Spinal cord (tissue), 10 donors: Measurements from ENCODE around the gene CNR1. TPM values are rescaled to one million over a fixed set of nuclear protein-coding genes. Genes with fewer than 3 reads are reported as not detected.

ENCODE experiments used
- DNase-seq, 6 donors: peaks; one replicate each; pipeline versions ENCODE4 v3.0.0 to v3.0.0-alpha.2; 2013 to 2015; ENCODE audit warnings: low spot score in 6 of 6, low read depth in 4 of 6
- H3K27ac ChIP-seq: one replicate; pipeline ENCODE4 v1.5.1; 2013; ENCODE audit warnings: low read depth, low read length, control low read depth
- H3K27me3 ChIP-seq: one replicate; pipeline ENCODE4 v1.6.1; 2013; ENCODE audit warnings: low read length; ENCODE audit not compliant: control insufficient read depth, insufficient read depth
- H3K36me3 ChIP-seq: one replicate; pipeline ENCODE4 v1.6.1; 2013; ENCODE audit warnings: low read length; ENCODE audit not compliant: control insufficient read depth, insufficient read depth
- H3K4me1 ChIP-seq: one replicate; pipeline ENCODE4 v1.6.1; 2013; ENCODE audit warnings: low read length; ENCODE audit not compliant: control insufficient read depth, insufficient read depth
- H3K4me3 ChIP-seq: one replicate; pipeline ENCODE4 v1.5.1; 2013; ENCODE audit warnings: low read depth, low read length, control low read depth
- H3K9me3 ChIP-seq: one replicate; pipeline ENCODE4 v1.6.1; 2013; ENCODE audit warnings: low read length; ENCODE audit not compliant: control insufficient read depth, insufficient read depth
- WGBS: methylation state at CpG from one replicate; pipeline ENCODE4 v1.1.5; 2013; ENCODE audit warnings: missing lambda C conversion rate; ENCODE audit not compliant: insufficient coverage; 5-methylcytosine and 5-hydroxymethylcytosine counted together
- polyA plus RNA-seq, 2 donors: library from polyadenylated mRNA; unstranded; fragments of 120-200 nt; gene quantifications; one replicate each; pipeline ENCODE4 v1.2.1, GENCODE V29; 2013; ENCODE audit not compliant: insufficient read length in 2 of 2
- total RNA-seq, 2 donors: library from RNA; depleted of rRNA in 1 of 2; stranded (reverse); fragments of 120-200 nt in 1 of 2; fragments of >200 nt in 1 of 2; gene quantifications; one replicate each; pipeline versions ENCODE4 v1.2.3 to v1.2.4, GENCODE V29; 2013 to 2014
- donor health status: healthy.

CNR1 gene
- total and polyA plus RNA-seq, 4 donors, result 25.6 to 78.6 (median 61.7) TPM

DNA sequence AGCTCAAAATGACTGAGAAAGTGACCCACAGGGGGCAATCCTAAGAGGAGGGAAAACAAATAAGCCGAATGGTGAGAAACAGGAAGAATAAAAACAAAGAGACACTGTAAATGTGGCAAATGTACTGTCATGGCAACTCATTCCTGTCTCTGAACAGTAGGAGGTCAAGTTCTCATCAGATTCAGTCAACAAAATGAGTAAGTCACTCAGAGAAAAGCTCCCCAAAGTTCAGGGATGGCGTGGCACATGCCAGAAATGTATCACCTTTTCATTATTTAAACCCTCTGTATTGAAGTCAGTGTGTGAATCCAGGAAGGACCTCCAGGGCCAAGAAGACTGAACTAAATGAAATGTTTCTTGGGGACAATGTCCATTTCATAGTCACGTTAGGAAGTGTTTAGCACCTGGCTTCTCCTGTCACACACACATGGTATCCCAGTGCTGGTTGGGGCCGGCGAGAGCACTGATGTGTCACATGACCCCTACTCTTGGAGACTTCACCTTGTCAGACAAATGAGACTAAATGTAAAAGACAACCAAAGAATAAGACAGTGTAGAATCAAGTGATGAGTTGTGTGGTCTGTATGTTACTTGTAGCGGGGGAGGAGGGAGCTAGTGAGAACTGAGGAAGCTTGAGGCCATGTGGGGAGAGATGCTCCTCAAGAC, 20.7 kb downstream of the CNR1 start:
- Histone ChIP-seq H3K36me3 (peaks cover 12% of the 10 kb centered on the region), H3K27me3 (no peaks in the 10 kb centered on the region), H3K9me3 (peaks cover 3% of the 10 kb centered on the region), H3K4me1 (peaks cover 10% of the 10 kb centered on the region), H3K4me3 (no peak overlapping the region), H3K27ac (no peak overlapping the region)
- WGBS, result 100% methylated on average over 4 of the region's 6 CpGs
- no peak for DNase-seq

DNA sequence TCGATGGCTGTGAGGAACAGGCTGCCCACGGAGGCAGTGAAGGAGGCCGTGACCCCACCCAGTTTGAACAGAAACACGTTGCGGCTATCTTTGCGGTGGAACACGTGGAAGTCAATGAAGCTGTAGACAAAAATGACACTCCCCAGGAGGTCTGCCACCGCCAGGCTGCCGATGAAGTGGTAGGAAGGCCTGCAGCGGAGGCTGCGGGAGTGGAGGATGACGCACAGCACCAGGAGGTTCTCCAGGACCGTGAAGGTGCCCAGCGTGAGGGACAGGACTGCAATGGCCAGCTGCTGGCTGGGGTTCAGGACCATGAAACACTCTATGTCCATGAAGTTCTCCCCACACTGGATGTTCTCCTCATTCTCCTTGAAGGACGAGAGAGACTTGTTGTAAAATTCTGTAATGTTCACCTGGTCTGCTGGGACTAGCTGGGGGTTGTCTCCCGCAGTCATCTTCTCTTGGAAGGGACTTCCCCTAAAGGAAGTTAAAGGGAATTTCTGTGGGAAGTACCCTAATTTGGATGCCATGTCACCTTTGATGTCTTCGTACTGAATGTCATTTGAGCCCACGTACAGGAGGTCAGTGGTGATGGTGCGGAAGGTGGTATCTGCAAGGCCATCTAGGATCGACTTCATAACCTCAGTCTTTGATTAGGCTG, 21.4 kb downstream of the CNR1 start:
- H3K4me3 ChIP-seq, result no peak overlapping the region
- H3K27ac ChIP-seq, result no peak overlapping the region
- H3K36me3 ChIP-seq, result peaks cover 12% of the 10 kb centered on the region
- no peak for DNase-seq
- peaks cover 3% of the 10 kb centered on the region for H3K9me3 ChIP-seq
- WGBS, result 98% methylated on average over 18 of the region's 20 CpGs
- H3K4me1 ChIP-seq, result peaks cover 10% of the 10 kb centered on the region
- H3K27me3 ChIP-seq, result no peaks in the 10 kb centered on the region

DNA sequence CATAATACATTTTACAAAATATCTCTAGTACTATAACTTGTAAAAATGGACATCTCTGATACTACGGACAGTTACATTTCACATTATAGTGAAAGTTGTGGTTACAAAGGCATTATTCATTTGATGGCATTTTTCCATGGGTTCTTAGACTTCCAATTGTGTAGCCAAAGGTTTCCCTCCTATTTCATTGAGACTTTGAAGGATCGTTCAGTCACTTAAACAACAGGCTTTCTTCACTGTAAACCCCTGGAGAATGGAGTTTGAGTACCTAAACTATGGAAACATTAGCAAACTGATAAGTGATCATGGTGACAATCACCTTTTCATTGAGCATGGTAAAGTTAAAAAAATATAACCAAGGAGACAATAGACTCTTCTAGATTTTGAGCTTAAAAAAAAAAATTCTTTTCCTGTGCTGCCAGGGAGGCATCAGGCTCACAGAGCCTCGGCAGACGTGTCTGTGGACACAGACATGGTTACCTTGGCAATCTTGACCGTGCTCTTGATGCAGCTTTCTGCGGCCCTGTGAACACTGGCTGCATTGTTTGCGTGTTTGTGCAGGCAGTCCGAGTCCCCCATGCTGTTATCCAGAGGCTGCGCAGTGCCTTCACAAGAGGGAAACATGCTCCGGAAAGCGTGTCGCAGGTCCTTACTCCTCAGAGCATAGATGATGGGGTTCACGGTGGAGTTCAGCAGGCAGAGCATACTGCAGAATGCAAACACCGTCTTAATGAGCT, 22.6 kb downstream of the CNR1 start:
- 24% methylated on average over 12 of the region's 14 CpGs for WGBS
- peaks cover 3% of the 10 kb centered on the region for H3K9me3 ChIP-seq
- H3K27me3 ChIP-seq, result no peaks in the 10 kb centered on the region
- H3K27ac ChIP-seq, result no peak overlapping the region
- H3K4me1 ChIP-seq, result peaks cover 10% of the 10 kb centered on the region
- DNase-seq, result peak in 2 of 6 donors; percentile 78 to 86
- H3K36me3 ChIP-seq, result peaks cover 12% of the 10 kb centered on the region
- H3K4me3 ChIP-seq, result no peak overlapping the region

DNA sequence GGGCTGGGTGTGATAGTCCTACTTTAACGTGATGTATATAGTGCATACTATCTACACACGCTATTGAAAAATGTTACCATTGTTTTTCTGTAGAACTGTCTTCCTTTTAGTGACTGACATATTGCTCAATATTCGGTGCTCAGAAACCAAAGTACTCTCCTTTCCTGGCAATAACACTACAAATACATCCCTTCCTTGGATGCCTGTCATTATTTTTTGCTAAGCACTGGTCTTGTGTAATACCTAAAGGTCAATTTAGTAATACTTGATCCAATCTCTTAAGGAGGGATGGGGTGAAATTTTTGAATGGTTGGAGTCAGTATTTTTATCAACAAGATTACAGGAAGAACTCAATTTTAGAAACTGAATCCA, 23.9 kb downstream of the CNR1 start:
- Histone ChIP-seq H3K27me3 (no peaks in the 10 kb centered on the region), H3K4me3 (no peak overlapping the region), H3K36me3 (peaks cover 12% of the 10 kb centered on the region), H3K9me3 (peaks cover 3% of the 10 kb centered on the region), H3K4me1 (peaks cover 10% of the 10 kb centered on the region), H3K27ac (no peak overlapping the region)
- 100% methylated on average over 1 of the region's 3 CpGs for WGBS
- no peak for DNase-seq

DNA sequence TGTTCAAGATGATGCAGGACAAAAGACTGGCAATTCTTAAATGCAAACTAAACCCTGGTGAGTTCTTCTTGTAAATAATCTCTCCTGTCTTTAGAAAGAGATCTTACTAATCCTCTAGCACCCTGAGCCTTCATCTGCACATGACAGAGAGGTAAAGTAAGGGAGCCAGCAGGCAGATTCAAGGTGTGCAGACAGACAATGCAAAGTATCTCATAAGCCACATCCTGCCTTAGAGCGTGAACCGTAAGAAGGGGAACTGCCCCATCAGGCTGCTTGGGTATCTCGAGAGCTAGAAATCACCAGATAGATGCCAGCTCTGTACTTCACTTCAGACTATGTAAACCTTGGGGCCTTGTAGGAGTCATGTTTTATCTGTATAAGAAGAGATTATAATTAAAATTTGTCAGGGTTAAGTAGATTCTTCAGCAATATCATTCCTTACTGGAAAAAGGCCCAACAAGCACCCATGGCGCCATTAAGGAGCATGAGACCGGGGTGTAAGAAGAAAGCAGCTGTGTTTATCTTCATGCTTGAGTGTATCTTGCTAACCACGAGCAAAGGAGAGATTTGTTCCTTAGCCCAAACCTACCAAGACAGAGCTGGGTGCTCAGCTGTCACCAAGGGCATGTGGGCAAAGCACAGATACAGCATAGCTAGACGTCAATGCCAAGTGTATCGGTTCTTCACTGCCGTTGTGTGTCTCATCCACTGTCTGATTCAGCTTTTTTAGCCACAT, 24.4 kb downstream of the CNR1 start:
- H3K27me3 ChIP-seq, result no peaks in the 10 kb centered on the region
- WGBS, result 90% methylated on average over 4 of the region's 9 CpGs
- no peak overlapping the region for H3K27ac ChIP-seq
- H3K9me3 ChIP-seq, result peaks cover 3% of the 10 kb centered on the region
- peaks cover 12% of the 10 kb centered on the region for H3K36me3 ChIP-seq
- peaks cover 10% of the 10 kb centered on the region for H3K4me1 ChIP-seq
- DNase-seq, result no peak
- no peak overlapping the region for H3K4me3 ChIP-seq

DNA sequence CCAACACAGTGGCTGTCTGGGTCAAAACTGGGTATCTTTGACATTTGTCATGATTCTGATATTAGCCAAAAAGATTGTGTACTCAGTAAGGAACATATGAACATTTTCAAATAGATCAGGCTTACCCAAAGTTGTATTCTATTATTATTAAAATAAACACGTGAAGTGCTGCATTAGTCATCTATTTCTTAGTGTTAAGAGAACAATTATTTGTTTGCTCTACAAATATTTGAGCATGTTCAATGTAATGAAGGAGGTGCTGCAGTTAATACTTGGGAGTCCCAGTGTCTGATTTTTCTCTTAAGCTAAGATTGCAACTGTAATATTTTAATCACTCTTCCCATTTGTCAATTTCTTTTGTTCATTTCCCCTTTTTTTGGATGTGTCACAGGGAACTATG, 28.2 kb downstream of the CNR1 start:
- no peak for DNase-seq
- H3K27me3 ChIP-seq, result no peaks in the 10 kb centered on the region
- no peaks in the 10 kb centered on the region for H3K4me1 ChIP-seq
- H3K36me3 ChIP-seq, result no peaks in the 10 kb centered on the region
- no peak overlapping the region for H3K4me3 ChIP-seq
- no peak overlapping the region for H3K27ac ChIP-seq
- no peaks in the 10 kb centered on the region for H3K9me3 ChIP-seq
- no CpG with 5 or more reads among the region's 1 CpG for WGBS

DNA sequence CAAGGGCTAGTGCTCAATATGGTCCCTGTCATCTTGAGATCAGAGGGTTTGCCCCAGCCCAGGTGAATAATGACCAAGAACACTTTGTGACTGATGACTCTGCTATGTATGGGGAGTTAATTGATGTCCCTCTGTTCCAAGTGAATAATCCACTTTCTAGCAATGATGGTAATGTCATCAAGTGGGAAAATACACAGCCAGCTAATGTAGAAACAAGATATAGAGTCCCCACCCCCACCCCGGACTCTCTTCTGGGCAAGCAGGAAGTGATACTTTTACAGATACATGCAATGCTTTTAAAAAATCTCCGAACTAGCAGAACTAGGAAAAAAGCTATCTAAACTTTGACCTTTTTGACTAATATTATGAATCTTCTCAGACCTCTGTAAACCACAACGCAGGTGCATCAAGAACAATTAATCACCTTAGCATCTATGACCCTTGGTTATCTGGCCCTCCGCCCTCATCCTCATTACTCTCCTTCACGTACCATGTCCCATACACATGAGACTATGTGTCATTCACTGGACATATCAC, 30.5 kb downstream of the CNR1 start:
- no peak for DNase-seq
- Histone ChIP-seq H3K9me3 (no peaks in the 10 kb centered on the region), H3K4me3 (no peak overlapping the region), H3K4me1 (no peaks in the 10 kb centered on the region), H3K27ac (no peak overlapping the region), H3K36me3 (no peaks in the 10 kb centered on the region), H3K27me3 (no peaks in the 10 kb centered on the region)
- WGBS, result 91% methylated on average over 4 of the region's 5 CpGs

DNA sequence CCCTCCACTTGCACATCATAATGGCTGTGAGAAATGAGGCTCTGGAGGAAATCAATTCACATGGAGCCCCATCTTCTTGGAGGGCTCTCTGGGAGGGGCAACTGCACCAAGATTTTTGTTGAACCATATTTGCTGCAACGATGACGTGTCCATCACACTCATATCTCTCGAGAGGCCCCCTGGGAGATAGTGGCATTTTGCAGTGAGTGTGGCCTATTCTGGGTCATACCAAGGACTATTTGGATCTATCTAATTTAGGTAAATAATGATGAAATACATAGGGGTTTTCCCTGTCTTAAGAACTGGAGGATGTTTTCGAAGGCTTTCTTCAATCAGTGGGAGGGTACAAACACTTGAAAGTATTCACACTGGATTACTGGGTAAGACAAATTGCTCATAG, 31.6 kb downstream of the CNR1 start:
- H3K9me3 ChIP-seq, result no peaks in the 10 kb centered on the region
- no peaks in the 10 kb centered on the region for H3K4me1 ChIP-seq
- H3K27ac ChIP-seq, result no peak overlapping the region
- no peaks in the 10 kb centered on the region for H3K36me3 ChIP-seq
- no peak for DNase-seq
- H3K27me3 ChIP-seq, result no peaks in the 10 kb centered on the region
- H3K4me3 ChIP-seq, result no peak overlapping the region
- 100% methylated on average over 1 of the region's 4 CpGs for WGBS

DNA sequence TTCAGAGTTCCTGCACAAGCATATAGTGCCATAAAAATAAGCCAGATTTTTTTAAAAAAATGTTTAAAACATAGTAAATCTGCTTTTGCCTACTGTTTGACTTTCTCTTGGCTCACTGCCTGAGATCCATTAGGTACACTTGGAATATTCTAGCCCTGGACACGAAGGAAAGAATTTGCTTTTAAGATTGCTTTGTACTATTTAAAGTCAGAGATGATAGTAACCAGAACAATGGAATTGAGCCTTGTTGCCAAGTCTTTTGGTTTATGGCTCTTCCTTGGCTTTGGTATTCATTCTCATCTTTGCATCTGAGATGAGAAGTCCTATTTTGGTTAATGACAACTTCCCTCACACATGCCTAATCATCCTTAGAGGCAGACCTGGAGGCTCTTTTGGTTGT, 32.4 kb downstream of the CNR1 start:
- H3K9me3 ChIP-seq, result no peaks in the 10 kb centered on the region
- H3K36me3 ChIP-seq, result no peaks in the 10 kb centered on the region
- WGBS, result 50% methylated on average over 1 of the region's 1 CpG
- H3K27me3 ChIP-seq, result no peaks in the 10 kb centered on the region
- no peak overlapping the region for H3K4me3 ChIP-seq
- DNase-seq, result peak in 1 of 6 donors; percentile 46
- no peak overlapping the region for H3K27ac ChIP-seq
- H3K4me1 ChIP-seq, result no peaks in the 10 kb centered on the region
